Measurements from ENCODE around the gene VPS36.

Gene VPS36

GRCh38 chr13:52393572-52394357 is 56.7 kb downstream of the VPS36 start:
- no peak for ATAC-seq
- TF ChIP-seq ZNF565 (CRISPR knock-in tag; conservative IDR thresholded peaks at IDR 0.05; ENCODE audit: low read depth) (no peak), TOX (CRISPR knock-in tag; IDR thresholded peaks at IDR 0.05; ENCODE audit: borderline replicate concordance) (no peak), TSHZ2 (CRISPR knock-in tag; IDR thresholded peaks at IDR 0.05) (no peak), BACH2 (CRISPR knock-in tag; IDR thresholded peaks at IDR 0.05; ENCODE audit: borderline replicate concordance) (no peak), PPARA (CRISPR knock-in tag; IDR thresholded peaks at IDR 0.05; ENCODE audit: borderline replicate concordance) (no peak), CSDC2 (CRISPR knock-in tag; IDR thresholded peaks at IDR 0.05) (no peak), OSR1 (CRISPR knock-in tag; IDR thresholded peaks at IDR 0.05) (no peak), ZFP3 (CRISPR knock-in tag; IDR thresholded peaks at IDR 0.05) (no peak), ZNF8 (CRISPR knock-in tag; IDR thresholded peaks at IDR 0.05) (no peak), ARNTL (CRISPR knock-in tag; IDR thresholded peaks at IDR 0.05; ENCODE audit: borderline replicate concordance, low read depth) (no peak), PATZ1 (CRISPR knock-in tag; IDR thresholded peaks at IDR 0.05; ENCODE audit: borderline replicate concordance) (no peak), RARB (CRISPR knock-in tag; IDR thresholded peaks at IDR 0.05) (no peak), ZNF70 (CRISPR knock-in tag; IDR thresholded peaks at IDR 0.05) (no peak)

GRCh38 chr13:52387721-52388120 is 62.7 kb downstream of the VPS36 start:
- ATAC-seq = no peak
- TF ChIP-seq ARNTL (CRISPR knock-in tag; IDR thresholded peaks at IDR 0.05; ENCODE audit: borderline replicate concordance, low read depth) (no peak), CSRNP3 (CRISPR knock-in tag; IDR thresholded peaks at IDR 0.05) (no peak), ZFP30 (CRISPR knock-in tag; IDR thresholded peaks at IDR 0.05) (no peak), TCF4 (CRISPR knock-in tag; IDR thresholded peaks at IDR 0.05; ENCODE audit: borderline replicate concordance) (no peak), TOX (CRISPR knock-in tag; IDR thresholded peaks at IDR 0.05; ENCODE audit: borderline replicate concordance) (no peak), CREB5 (CRISPR knock-in tag; IDR thresholded peaks at IDR 0.05; ENCODE audit: low read depth) (no peak), ZNF565 (CRISPR knock-in tag; conservative IDR thresholded peaks at IDR 0.05; ENCODE audit: low read depth) (no peak), OSR1 (CRISPR knock-in tag; IDR thresholded peaks at IDR 0.05) (no peak), ZFP3 (CRISPR knock-in tag; IDR thresholded peaks at IDR 0.05) (no peak), CSDC2 (CRISPR knock-in tag; IDR thresholded peaks at IDR 0.05) (no peak)

- TF ChIP-seq CREB5 (CRISPR knock-in tag; IDR thresholded peaks at IDR 0.05; ENCODE audit: low read depth) (no peak), ZNF565 (CRISPR knock-in tag; conservative IDR thresholded peaks at IDR 0.05; ENCODE audit: low read depth) (no peak), ARNTL (CRISPR knock-in tag; IDR thresholded peaks at IDR 0.05; ENCODE audit: borderline replicate concordance, low read depth) (no peak), ZNF70 (CRISPR knock-in tag; IDR thresholded peaks at IDR 0.05) (no peak), ZNF8 (CRISPR knock-in tag; IDR thresholded peaks at IDR 0.05) (no peak), TSHZ2 (CRISPR knock-in tag; IDR thresholded peaks at IDR 0.05) (no peak), ESRRG (CRISPR knock-in tag; IDR thresholded peaks at IDR 0.05) (no peak), PPARA (CRISPR knock-in tag; IDR thresholded peaks at IDR 0.05; ENCODE audit: borderline replicate concordance) (no peak), TCF4 (CRISPR knock-in tag; IDR thresholded peaks at IDR 0.05; ENCODE audit: borderline replicate concordance) (no peak), RARB (CRISPR knock-in tag; IDR thresholded peaks at IDR 0.05) (no peak), SNAI2 (CRISPR knock-in tag; IDR thresholded peaks at IDR 0.05) (no peak), CSDC2 (CRISPR knock-in tag; IDR thresholded peaks at IDR 0.05) (no peak), OSR1 (CRISPR knock-in tag; IDR thresholded peaks at IDR 0.05) (no peak), GLIS3 (CRISPR knock-in tag; IDR thresholded peaks at IDR 0.05) (no peak), BACH2 (CRISPR knock-in tag; IDR thresholded peaks at IDR 0.05; ENCODE audit: borderline replicate concordance) (no peak)
- no peak for ATAC-seq
Observed at GRCh38 chr13:52385870-52386269, 64.6 kb downstream of the VPS36 start.

All from SK-N-SH treated with all-trans-retinoic acid at 6 μM for 48 hours (cell line).